GM23248 (cell line): ENCODE measurements around the gene SPATA22. TPM values are rescaled to one million over a fixed set of nuclear protein-coding genes. Genes with fewer than 3 reads are reported as not detected.
"Not testable (repeated sequence)": the region's sequence is repeated elsewhere in the genome, so short reads cannot be mapped to it uniquely, and the experiment has no call there.

Source experiments
- DNase-seq: peaks from one replicate; pipeline ENCODE4 v3.0.0-alpha.2; 2015
- H2AFZ ChIP-seq: fragments of 200-600 bp; sonication (generic); 2 replicates; pipeline ENCODE4 v1.6.1; 2016; ENCODE audit warnings: antibody characterized with exemption
- H3F3A ChIP-seq: fragments of 200-600 bp; sonication (generic); 2 replicates; pipeline ENCODE4 v1.6.1; 2016; ENCODE audit warnings: mild to moderate bottlenecking, antibody characterized with exemption, mixed run types; ENCODE audit not compliant: insufficient read depth
- H3K27ac ChIP-seq: fragments of 200-600 bp; sonication (generic); 2 replicates; pipeline ENCODE4 v1.5.1; 2016; ENCODE audit warnings: mild to moderate bottlenecking
- H3K27me3 ChIP-seq: fragments of 200-600 bp; sonication (generic); replicated peaks from 2 replicates; pipeline ENCODE4 v1.6.1; 2016; ENCODE audit warnings: mild to moderate bottlenecking; ENCODE audit not compliant: insufficient read depth
- H3K36me3 ChIP-seq: fragments of 200-600 bp; sonication (generic); 2 replicates; pipeline ENCODE4 v1.6.1; 2016; ENCODE audit warnings: low read depth, mild to moderate bottlenecking
- H3K4me1 ChIP-seq: fragments of 200-600 bp; sonication (generic); 2 replicates; pipeline ENCODE4 v1.6.1; 2016; ENCODE audit warnings: mild to moderate bottlenecking; ENCODE audit not compliant: insufficient read depth
- H3K4me2 ChIP-seq: fragments of 200-600 bp; sonication (generic); one replicate; pipeline ENCODE4 v1.6.1; 2016; ENCODE audit warnings: mild to moderate bottlenecking; ENCODE audit not compliant: unreplicated experiment
- H3K4me3 ChIP-seq: fragments of 200-600 bp; sonication (generic); 2 replicates; pipeline ENCODE4 v1.5.1; 2016; ENCODE audit warnings: mild to moderate bottlenecking
- H3K79me2 ChIP-seq: fragments of 200-600 bp; sonication (generic); 2 replicates; pipeline ENCODE4 v1.6.1; 2016; ENCODE audit warnings: mild to moderate bottlenecking; ENCODE audit not compliant: insufficient read depth
- H3K9ac ChIP-seq: fragments of 200-600 bp; sonication (generic); 2 replicates; pipeline ENCODE4 v1.6.1; 2016; ENCODE audit warnings: mild to moderate bottlenecking
- H3K9me2 ChIP-seq: fragments of 200-600 bp; sonication (generic); 2 replicates; pipeline ENCODE4 v1.6.1; 2016; ENCODE audit warnings: mixed run types, mild to moderate bottlenecking, moderate library complexity; ENCODE audit not compliant: insufficient read depth
- H3K9me3 ChIP-seq: fragments of 200-600 bp; sonication (generic); one replicate; pipeline ENCODE4 v1.6.1; 2017; ENCODE audit warnings: low read depth
- H4K20me1 ChIP-seq: fragments of 200-600 bp; sonication (generic); 2 replicates; pipeline ENCODE4 v1.6.0; 2016; ENCODE audit not compliant: insufficient read depth
- EZH2 ChIP-seq: fragments of 200-600 bp; sonication (generic); IDR thresholded peaks from 2 replicates; pipeline ENCODE4 v1.6.1; 2018; ENCODE audit warnings: antibody characterized with exemption, mild to moderate bottlenecking; ENCODE audit not compliant: insufficient read depth, poor library complexity, severe bottlenecking
- EZH2phosphoT487 ChIP-seq: fragments of 200-600 bp; sonication (generic); IDR thresholded peaks from 2 replicates; pipeline ENCODE4 v1.6.1; 2018; ENCODE audit warnings: antibody characterized with exemption, moderate library complexity, mild to moderate bottlenecking, low read depth; ENCODE audit not compliant: insufficient read depth
- WGBS, 2 experiments: methylation state at CpG; one replicate each; pipeline ENCODE4 v1.1.6; 2015 to 2017; ENCODE audit warnings: low lambda C conversion rate in 2 of 2, low coverage in 1 of 2; ENCODE audit errors: missing lambda C conversion rate in 2 of 2; 5-methylcytosine and 5-hydroxymethylcytosine counted together
- in situ Hi-C: fragments of 300-500 bp; cut with MboI; formaldehyde crosslinking; loops from 2 replicates; pipeline ENCODE4 v1.15.0; 2020
- polyA plus RNA-seq: library from polyadenylated mRNA; unstranded; fragments of >200 nt; fragmentation: Nextera tagmentation; extraction: Ambion mirVana; gene quantifications from 2 replicates; pipeline ENCODE4 v1.2.1, GENCODE V29; 2016
- total RNA-seq: library from RNA; depleted of rRNA; stranded (reverse); fragments of >200 nt; shearing (Covaris generic); gene quantifications from 2 replicates; pipeline ENCODE4 v1.2.3, GENCODE V29; 2014; rRNA removed

The SPATA22 gene
- total and polyA plus RNA-seq, 2 experiments from 2014 or later, result not detected

- H2AFZ ChIP-seq, result no peak overlapping the region
- H3K36me3 ChIP-seq, result no peaks in the 10 kb centered on the region
- H3K27ac ChIP-seq, result no peak overlapping the region
- H3F3A ChIP-seq, result no peaks in the 10 kb centered on the region
- H3K4me2 ChIP-seq, result no peak overlapping the region
- no peaks in the 10 kb centered on the region for H3K79me2 ChIP-seq
- no peaks in the 10 kb centered on the region for H3K27me3 ChIP-seq
- DNase-seq, result no peak
- no peak overlapping the region for H3K4me3 ChIP-seq
- no peaks in the 10 kb centered on the region for H3K9me2 ChIP-seq
- no peak overlapping the region for H3K9ac ChIP-seq
- H4K20me1 ChIP-seq, result no peaks in the 10 kb centered on the region
- in situ Hi-C loops, result no loop called here
- no peaks in the 10 kb centered on the region for H3K4me1 ChIP-seq
- 8 to 16% methylated on average over 6 of the region's 6 CpGs for WGBS, 2 experiments
- no peaks in the 10 kb centered on the region for H3K9me3 ChIP-seq
- TF ChIP-seq EZH2phosphoT487 (no peak), EZH2 (no peak)
Observed at GRCh38 chr17:3400055-3400454, 71.6 kb downstream of the SPATA22 start.

- Histone ChIP-seq H3K4me1 (no peaks in the 10 kb centered on the region), H3K9ac (no peak within 1 kb of the TSS), H3K79me2 (no peaks in the 10 kb centered on the region), H3K27ac (no peak within 1 kb of the TSS), H3K27me3 (no peaks in the 10 kb centered on the region), H3K4me3 (no peak within 1 kb of the TSS), H3F3A (no peaks in the 10 kb centered on the region), H4K20me1 (no peaks in the 10 kb centered on the region), H3K4me2 (no peak within 1 kb of the TSS), H3K9me3 (no peaks in the 10 kb centered on the region), H3K9me2 (no peaks in the 10 kb centered on the region), H3K36me3 (no peaks in the 10 kb centered on the region), H2AFZ (no peak within 1 kb of the TSS)
- in situ Hi-C loops, result no loop called here
- 7 to 22% methylated on average over 1 of the region's 1 CpG for WGBS, 2 experiments
- DNase-seq, result no peak
- TF ChIP-seq EZH2 (no peak), EZH2phosphoT487 (no peak)
Observed at GRCh38 chr17:3398310-3398709, 73.3 kb downstream of the SPATA22 start, which contains the start of gene OR1E1. OR1E1 (minus strand) TSS chr17:3398410; CDS start chr17:3398410, 0 bp downstream.

- 13 to 15% methylated on average over 7 of the region's 7 CpGs for WGBS, 2 experiments
- H3K9ac ChIP-seq, result not testable (repeated sequence)
Observed at GRCh38 chr17:3397801-3398200, 73.8 kb downstream of the SPATA22 start.

More at GRCh38 chr17:3397801-3398200, 73.8 kb downstream of the SPATA22 start:
- H3K27me3 ChIP-seq, H3K4me2 ChIP-seq, H3K36me3 ChIP-seq, H3F3A ChIP-seq, H3K9me2 ChIP-seq, H2AFZ ChIP-seq, H3K4me1 ChIP-seq, H3K27ac ChIP-seq, H3K79me2 ChIP-seq, in situ Hi-C loops, H3K9me3 ChIP-seq, H4K20me1 ChIP-seq, H3K4me3 ChIP-seq: not testable (repeated sequence)
- DNase-seq, result peak; percentile 1

Other genes starting within 250 kb of the SPATA22 start
- not detected in 2 replicates for gene OR3A1, start 173.5 kb downstream of the SPATA22 start, total RNA-seq
- gene OR3A1, start 173.5 kb downstream of the SPATA22 start, polyA plus RNA-seq, result not detected in 2 replicates
- gene OR3A2, start 85.5 kb downstream of the SPATA22 start, total RNA-seq, result not detected in 2 replicates
- not detected in 2 replicates for gene OR3A2, start 85.5 kb downstream of the SPATA22 start, polyA plus RNA-seq
- not detected in 2 replicates for gene OR1E1, start 73.4 kb downstream of the SPATA22 start, total RNA-seq
- gene OR1E1, start 73.4 kb downstream of the SPATA22 start, polyA plus RNA-seq, result not detected in 2 replicates
- not detected in 2 replicates for gene OR3A3, start 60.4 kb downstream of the SPATA22 start, total RNA-seq
- gene OR3A3, start 60.4 kb downstream of the SPATA22 start, polyA plus RNA-seq, result not detected in 2 replicates
- gene OR1E2, start 38.0 kb downstream of the SPATA22 start, total RNA-seq, result not detected in 2 replicates
- not detected in 2 replicates for gene OR1E2, start 38.0 kb downstream of the SPATA22 start, polyA plus RNA-seq
- gene ASPA, start 4.2 kb upstream of the SPATA22 start, total RNA-seq, result 0.63 TPM in 1 of 2 replicates, not detected in the other
- 0.16 TPM in 2 replicates for gene ASPA, start 4.2 kb upstream of the SPATA22 start, polyA plus RNA-seq
- gene TRPV3, start 86.0 kb upstream of the SPATA22 start, total RNA-seq, result 0.89 and 1.1 TPM in 2 replicates
- gene TRPV3, start 86.0 kb upstream of the SPATA22 start, polyA plus RNA-seq, result 0.35 and 0.41 TPM in 2 replicates
- 0.86 and 1.5 TPM in 2 replicates for gene TRPV1, start 137.6 kb upstream of the SPATA22 start, total RNA-seq
- 0.78 and 0.89 TPM in 2 replicates for gene TRPV1, start 137.6 kb upstream of the SPATA22 start, polyA plus RNA-seq
- gene SHPK, start 164.4 kb upstream of the SPATA22 start, total RNA-seq, result 5.8 and 7.0 TPM in 2 replicates
- 3.1 and 4.2 TPM in 2 replicates for gene SHPK, start 164.4 kb upstream of the SPATA22 start, polyA plus RNA-seq
- gene CTNS, start 164.9 kb upstream of the SPATA22 start, total RNA-seq, result 7.5 and 16.6 TPM in 2 replicates
- gene CTNS, start 164.9 kb upstream of the SPATA22 start, polyA plus RNA-seq, result 7.2 and 7.8 TPM in 2 replicates
- gene TAX1BP3, start 196.8 kb upstream of the SPATA22 start, total RNA-seq, result 270 and 418 TPM in 2 replicates
- 331 and 350 TPM in 2 replicates for gene TAX1BP3, start 196.8 kb upstream of the SPATA22 start, polyA plus RNA-seq
- gene EMC6, start 197.0 kb upstream of the SPATA22 start, total RNA-seq, result 28.6 and 38.4 TPM in 2 replicates
- 113 and 114 TPM in 2 replicates for gene EMC6, start 197.0 kb upstream of the SPATA22 start, polyA plus RNA-seq
- 2.5 and 4.0 TPM in 2 replicates for gene P2RX5, start 224.3 kb upstream of the SPATA22 start, total RNA-seq
- 2.6 and 2.8 TPM in 2 replicates for gene P2RX5, start 224.3 kb upstream of the SPATA22 start, polyA plus RNA-seq